Common myeloid progenitor, CD34-positive (primary cell): ENCODE data around the gene CDH13.

Experiments used
- CTCF ChIA-PET: fragments of 350-600 bp; sonication (Branson Sonifier 250); formaldehyde crosslinking; loops from one replicate; lab custom pipeline; 2021; ENCODE audit warnings: antibody characterized with exemption; lab: Charles Lee
- POLR2A ChIA-PET: fragments of 350-600 bp; sonication (Branson Sonifier 250); formaldehyde crosslinking; loops from one replicate; lab custom pipeline; 2021; ENCODE audit warnings: antibody characterized with exemption; lab: Charles Lee
- DNase-seq, 3 donors: peaks; one replicate each; pipeline versions ENCODE4 v3.0.0 to v3.0.0-alpha.2; 2013
- H3K27ac ChIP-seq, 2 experiments: 1 replicate in 1 of 2; 2 replicates in 1 of 2; pipeline ENCODE4 v1.7.0; 2013; ENCODE audit warnings: inconsistent platforms in 2 of 2, low read length in 2 of 2, mild to moderate bottlenecking in 2 of 2, low read depth in 1 of 2, moderate library complexity in 1 of 2; ENCODE audit not compliant: severe bottlenecking in 2 of 2, insufficient read depth in 1 of 2, poor library complexity in 1 of 2
- H3K27me3 ChIP-seq, 5 experiments: replicated peaks in 2 of 5; 1 replicate in 3 of 5; 2 replicates in 2 of 5; pipeline versions ENCODE4 v1.6.1 to v1.7.0; 2013; ENCODE audit warnings: low read length in 4 of 5, mild to moderate bottlenecking in 2 of 5, moderate library complexity in 2 of 5, inconsistent platforms in 1 of 5; ENCODE audit not compliant: insufficient read depth in 5 of 5, control insufficient read depth in 4 of 5
- H3K36me3 ChIP-seq, 4 experiments: 1 replicate in 2 of 4; 2 replicates in 2 of 4; pipeline versions ENCODE4 v1.6.1 to v1.7.0; 2013; ENCODE audit warnings: low read length in 3 of 4, control low read depth in 1 of 4, mild to moderate bottlenecking in 1 of 4; ENCODE audit not compliant: control insufficient read depth in 4 of 4, insufficient read depth in 4 of 4
- H3K4me1 ChIP-seq, 4 experiments: 1 replicate in 3 of 4; 2 replicates in 1 of 4; pipeline versions ENCODE4 v1.6.1 to v1.7.1; 2013; ENCODE audit warnings: low read length in 3 of 4, mild to moderate bottlenecking in 3 of 4, control low read depth in 1 of 4, inconsistent platforms in 1 of 4, moderate library complexity in 1 of 4; ENCODE audit not compliant: control insufficient read depth in 4 of 4, insufficient read depth in 4 of 4; ENCODE audit errors: control extremely low read depth in 1 of 4
- H3K4me3 ChIP-seq, 7 experiments: 1 replicate in 4 of 7; 2 replicates in 3 of 7; pipeline versions ENCODE4 v1.5.1 to v1.7.0; 2013; ENCODE audit warnings: mild to moderate bottlenecking in 7 of 7, low read length in 6 of 7, moderate library complexity in 6 of 7, inconsistent platforms in 2 of 7, low read depth in 2 of 7, control low read depth in 1 of 7; ENCODE audit not compliant: insufficient read depth in 4 of 7, control insufficient read depth in 1 of 7; ENCODE audit errors: extremely low read depth in 1 of 7
- H3K9me3 ChIP-seq, 5 experiments: 1 replicate in 4 of 5; 2 replicates in 1 of 5; pipeline versions ENCODE4 v1.6.1 to v1.7.1; 2013; ENCODE audit warnings: low read length in 4 of 5, mild to moderate bottlenecking in 2 of 5, inconsistent platforms in 1 of 5, low read depth in 1 of 5, moderate library complexity in 1 of 5; ENCODE audit not compliant: control insufficient read depth in 4 of 5, insufficient read depth in 2 of 5; ENCODE audit errors: control extremely low read depth in 1 of 5
- WGBS: methylation state at CpG from one replicate; pipeline ENCODE4 v1.1.5; 2013; ENCODE audit not compliant: insufficient coverage; 5-methylcytosine and 5-hydroxymethylcytosine counted together

CDH13 gene

DNA sequence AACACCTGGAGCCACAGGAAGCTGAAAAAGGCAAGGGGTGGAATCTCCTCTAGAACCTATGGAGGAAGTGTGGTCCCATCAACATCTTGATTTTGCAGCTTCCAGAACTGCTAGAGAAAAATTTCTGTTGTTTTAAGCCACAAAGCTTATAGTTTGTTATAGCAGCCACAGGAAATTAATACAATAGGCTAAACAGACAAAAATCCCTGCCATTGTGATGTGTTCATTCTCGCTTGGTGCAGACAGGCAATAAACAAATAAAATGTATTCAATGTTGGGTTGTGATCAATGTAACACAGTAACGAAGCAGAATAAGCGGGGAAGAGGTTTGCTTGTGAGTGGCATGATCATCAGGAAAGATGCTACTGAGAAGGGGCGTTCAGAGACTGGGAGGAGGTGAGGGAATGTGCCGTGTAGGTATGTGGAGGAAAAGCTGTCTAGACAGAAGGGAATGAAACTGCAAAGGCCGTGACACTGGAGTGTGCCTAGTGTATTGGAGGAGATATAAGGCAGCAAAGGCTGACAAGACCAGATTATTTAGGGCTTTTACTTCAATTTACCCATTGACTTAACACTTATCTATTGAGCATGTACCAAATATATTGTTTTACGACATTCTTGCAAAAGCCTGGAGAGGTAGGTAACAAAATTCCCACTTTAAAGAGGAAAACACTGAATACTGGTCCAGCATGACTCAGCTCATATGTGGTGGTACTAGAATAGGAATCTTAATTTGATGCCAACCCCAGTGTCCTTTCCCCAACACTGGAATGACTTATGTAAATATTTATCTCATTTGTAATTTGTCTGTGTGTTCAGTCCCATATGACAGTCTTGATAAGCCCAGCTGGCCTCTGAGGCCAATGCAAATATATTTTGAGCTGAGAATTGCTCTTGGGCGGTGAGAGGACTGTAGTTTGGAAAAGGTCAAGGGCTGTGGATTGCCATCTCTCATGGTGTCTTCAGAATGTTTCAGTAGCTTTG lies 375.9 kb downstream of the CDH13 start:
- ChIA-PET POLR2A (no interaction called here), CTCF (no interaction called here)
- Histone ChIP-seq H3K27ac (no peak overlapping the region), H3K9me3 (no peaks in the 10 kb centered on the region), H3K36me3 (no peaks in the 10 kb centered on the region), H3K4me3 (no peak overlapping the region), H3K4me1 (no peaks in the 10 kb centered on the region), H3K27me3 (peaks cover 0 to 2% (median 0%) of the 10 kb centered on the region in 5 experiments)
- DNase-seq = no peak
- WGBS = 98% methylated on average over 6 of the region's 8 CpGs

DNA sequence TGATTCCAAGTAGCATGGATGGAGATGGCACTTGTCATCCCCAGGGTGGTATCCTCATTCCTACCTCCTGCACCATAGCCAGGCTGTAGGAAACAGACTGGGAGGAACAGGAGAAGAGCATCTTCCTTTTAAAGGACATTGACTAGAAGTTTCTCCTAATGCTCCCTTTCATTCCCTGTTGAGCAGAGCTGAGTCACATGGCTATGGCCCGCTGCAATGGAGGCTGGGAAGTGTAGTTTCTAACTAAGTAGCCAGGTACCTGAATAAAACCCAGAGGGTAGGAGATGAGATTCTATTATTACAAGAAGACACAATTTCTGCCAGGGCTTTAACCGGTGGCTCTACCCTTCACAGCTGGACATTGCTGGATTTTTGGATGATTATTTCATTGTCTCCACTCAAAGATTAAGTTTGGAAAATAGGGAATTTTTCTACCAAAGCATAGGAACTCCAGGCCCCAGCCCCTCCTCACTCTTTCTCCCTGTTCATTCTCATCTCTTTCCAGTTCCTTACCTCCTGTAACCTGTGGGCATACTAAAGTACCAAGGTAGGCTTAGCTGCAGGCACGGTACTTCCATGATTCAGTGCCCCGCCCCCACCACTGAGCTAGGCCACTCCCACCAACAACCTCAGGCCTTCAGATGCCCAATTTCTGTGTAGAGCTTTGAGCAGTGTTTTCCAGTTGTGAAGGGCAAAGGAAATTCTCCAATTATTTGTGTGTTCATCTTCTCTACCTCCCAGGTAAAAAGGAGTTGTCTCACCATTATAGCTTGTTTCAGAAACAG lies 378.3 kb downstream of the CDH13 start:
- Histone ChIP-seq H3K4me1 (no peaks in the 10 kb centered on the region), H3K9me3 (no peaks in the 10 kb centered on the region), H3K27me3 (peaks cover 0 to 2% (median 0%) of the 10 kb centered on the region in 5 experiments), H3K36me3 (no peaks in the 10 kb centered on the region), H3K4me3 (no peak overlapping the region), H3K27ac (no peak overlapping the region)
- POLR2A ChIA-PET = no interaction called here
- 100% methylated on average over 3 of the region's 4 CpGs for WGBS
- no peak for DNase-seq
- CTCF ChIA-PET = interaction anchor here (0.8 to 1.1 kb wide), 2 partner anchors 10 to 11 kb away, joined by 3 read pairs; no protein-coding TSS in a partner anchor

DNA sequence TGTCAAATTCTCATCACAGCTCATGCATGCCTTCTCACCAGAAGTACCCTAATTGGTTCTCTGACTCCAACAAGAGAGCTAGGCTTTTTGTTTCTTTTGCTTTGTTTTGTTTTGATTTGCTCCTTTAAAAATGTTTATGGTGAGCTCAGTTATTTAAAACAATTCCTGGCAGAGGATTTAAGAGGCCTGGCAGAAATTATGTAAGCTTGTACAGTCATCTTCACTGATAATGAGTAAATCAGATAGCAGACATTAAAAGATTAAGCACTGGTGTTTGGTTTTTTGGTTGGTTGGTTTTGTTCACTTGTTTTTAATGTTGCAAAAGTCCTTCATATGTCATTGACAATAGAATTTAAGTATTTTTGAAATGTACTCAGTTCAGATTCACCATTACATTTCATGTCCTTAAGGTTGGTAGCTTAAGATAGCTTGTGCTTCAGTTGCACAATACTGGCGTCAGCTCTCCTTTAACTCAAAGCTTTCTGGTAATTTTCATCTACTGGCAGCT lies 378.9 kb downstream of the CDH13 start:
- POLR2A ChIA-PET = no interaction called here

DNA sequence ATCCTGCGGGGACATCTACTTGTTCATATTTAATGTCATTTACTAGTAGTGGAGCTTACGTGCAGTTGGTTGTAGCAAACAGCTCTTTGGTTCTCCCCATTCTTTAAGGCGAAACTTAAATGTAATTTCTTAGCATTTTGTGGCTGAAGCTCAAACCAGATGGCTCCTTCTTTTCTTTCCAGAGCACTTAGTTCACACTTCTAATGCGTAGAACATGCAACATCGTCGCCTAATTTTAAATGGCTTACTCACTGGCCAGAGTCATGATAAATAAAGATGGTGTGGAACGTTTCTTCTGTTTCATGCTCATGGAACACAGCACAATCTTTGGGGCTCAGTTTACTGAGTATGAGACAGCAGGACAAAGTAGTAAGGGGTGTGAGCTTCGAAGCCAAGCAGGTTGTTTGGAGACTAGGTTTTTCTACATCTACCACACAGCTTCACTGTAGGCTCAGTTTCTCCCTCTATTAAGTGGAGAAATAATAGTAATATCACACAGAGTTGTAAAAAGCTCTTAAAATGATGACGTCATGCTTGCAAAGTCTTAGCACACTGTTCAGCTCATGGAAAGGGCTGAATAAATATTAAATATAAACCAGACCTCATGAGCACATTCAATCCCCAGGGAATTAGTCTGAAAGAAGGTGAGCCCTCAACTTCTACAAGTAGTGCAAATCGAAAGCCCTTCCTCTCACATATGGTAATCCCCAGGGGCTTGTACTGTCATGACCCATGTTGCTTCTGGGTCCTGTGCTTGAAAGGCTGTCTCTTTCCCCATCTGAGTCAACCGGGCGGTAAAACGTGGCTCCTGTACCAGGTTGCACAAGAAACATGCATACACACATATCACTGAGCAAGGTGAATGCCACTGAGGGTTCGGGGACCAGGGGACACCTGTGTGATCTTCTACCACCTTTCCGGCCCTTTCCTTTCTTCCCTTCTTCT lies 384.3 kb downstream of the CDH13 start:
- ChIA-PET POLR2A (no interaction called here), CTCF (no interaction called here)
- 88% methylated on average over 8 of the region's 15 CpGs for WGBS
- Histone ChIP-seq H3K36me3 (no peaks in the 10 kb centered on the region), H3K9me3 (no peaks in the 10 kb centered on the region), H3K4me1 (no peaks in the 10 kb centered on the region), H3K27ac (no peak overlapping the region), H3K4me3 (no peak overlapping the region), H3K27me3 (no peaks in the 10 kb centered on the region)
- DNase-seq = no peak

More for the DNA sequence above, 378.9 kb downstream of the CDH13 start:
- Histone ChIP-seq H3K27ac (no peak overlapping the region), H3K4me3 (no peak overlapping the region), H3K4me1 (no peaks in the 10 kb centered on the region), H3K9me3 (no peaks in the 10 kb centered on the region), H3K36me3 (no peaks in the 10 kb centered on the region), H3K27me3 (peaks cover 0 to 2% (median 0%) of the 10 kb centered on the region in 5 experiments)
- DNase-seq = no peak
- WGBS = 100% methylated on average over 1 of the region's 1 CpG
- CTCF ChIA-PET = interaction anchor here (0.8 kb wide), 1 partner anchor 11 kb away, joined by 3 read pairs; no protein-coding TSS in a partner anchor

DNA sequence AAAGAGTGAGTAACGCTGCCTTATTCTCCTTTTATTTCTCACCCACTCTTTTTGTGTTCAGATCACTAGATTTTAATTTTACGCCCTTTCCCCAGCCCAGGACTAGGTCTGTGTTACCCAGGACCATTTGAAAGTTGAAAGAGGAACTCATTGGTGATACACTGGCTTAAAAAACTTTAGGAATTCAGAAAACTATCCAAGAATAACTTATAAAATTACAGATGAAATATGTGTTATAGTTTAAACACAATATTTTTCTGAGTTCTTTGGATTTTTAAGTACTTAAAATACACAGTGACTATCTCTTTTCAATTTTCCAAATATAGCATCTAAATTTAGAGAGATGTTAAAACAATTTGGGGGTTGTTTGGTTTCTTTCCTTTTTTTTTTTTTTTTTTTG lies 385.2 kb downstream of the CDH13 start:
- no peaks in the 10 kb centered on the region for H3K4me1 ChIP-seq
- POLR2A ChIA-PET = no interaction called here
- no peak for DNase-seq
- no peak overlapping the region for H3K27ac ChIP-seq
- WGBS = no CpG with 5 or more reads among the region's 2 CpGs
- H3K27me3 ChIP-seq = no peaks in the 10 kb centered on the region
- H3K4me3 ChIP-seq = no peak overlapping the region
- H3K9me3 ChIP-seq = no peaks in the 10 kb centered on the region
- H3K36me3 ChIP-seq = no peaks in the 10 kb centered on the region
- CTCF ChIA-PET = no interaction called here

DNA sequence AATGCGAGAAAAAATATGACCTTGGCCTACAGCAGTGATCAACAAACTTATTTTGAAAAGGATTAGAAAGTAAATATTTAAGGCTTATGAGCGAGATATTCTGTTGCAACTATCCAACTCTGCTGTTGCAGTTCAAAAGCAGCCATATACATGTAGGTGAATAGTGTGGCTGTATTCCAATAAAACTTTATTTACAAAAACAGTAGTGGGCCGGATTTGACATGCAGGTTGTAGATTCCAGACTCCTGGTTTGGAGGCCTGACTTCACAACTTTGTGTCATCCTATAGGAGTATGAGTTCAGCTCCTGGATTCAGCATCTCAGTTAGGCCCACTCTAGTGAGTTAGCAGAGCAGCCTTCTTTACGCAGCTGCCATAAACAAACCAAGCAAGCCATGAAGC lies 386.3 kb downstream of the CDH13 start:
- H3K27me3 ChIP-seq = no peaks in the 10 kb centered on the region
- H3K9me3 ChIP-seq = no peaks in the 10 kb centered on the region
- H3K4me3 ChIP-seq = no peak overlapping the region
- ChIA-PET CTCF (no interaction called here), POLR2A (no interaction called here)
- H3K4me1 ChIP-seq = no peaks in the 10 kb centered on the region
- 100% methylated on average over 2 of the region's 4 CpGs for WGBS
- no peak for DNase-seq
- H3K36me3 ChIP-seq = no peaks in the 10 kb centered on the region
- no peak overlapping the region for H3K27ac ChIP-seq
